Fibroblast of lung (primary cell): ENCODE data around the gene CDKAL1.

Source experiments
- EZH2 ChIP-seq: IDR thresholded peaks from 2 replicates; pipeline ENCODE4 v1.5.1; 2012; ENCODE audit warnings: low read length, control low read depth, mild to moderate bottlenecking; ENCODE audit errors: missing control alignments
- TF ChIP-seq, protein P1 (sequence below), 2 donors: IDR thresholded peaks in 1 of 2; conservative IDR thresholded peaks in 1 of 2; 1 replicate in 1 of 2; 2 replicates in 1 of 2; pipeline ENCODE4 v1.5.1; 2011 to 2012; ENCODE audit warnings: low read length in 2 of 2, control low read depth in 1 of 2, inconsistent platforms in 1 of 2, low read depth in 1 of 2, mild to moderate bottlenecking in 1 of 2

- TF ChIP-seq, protein P1, sequence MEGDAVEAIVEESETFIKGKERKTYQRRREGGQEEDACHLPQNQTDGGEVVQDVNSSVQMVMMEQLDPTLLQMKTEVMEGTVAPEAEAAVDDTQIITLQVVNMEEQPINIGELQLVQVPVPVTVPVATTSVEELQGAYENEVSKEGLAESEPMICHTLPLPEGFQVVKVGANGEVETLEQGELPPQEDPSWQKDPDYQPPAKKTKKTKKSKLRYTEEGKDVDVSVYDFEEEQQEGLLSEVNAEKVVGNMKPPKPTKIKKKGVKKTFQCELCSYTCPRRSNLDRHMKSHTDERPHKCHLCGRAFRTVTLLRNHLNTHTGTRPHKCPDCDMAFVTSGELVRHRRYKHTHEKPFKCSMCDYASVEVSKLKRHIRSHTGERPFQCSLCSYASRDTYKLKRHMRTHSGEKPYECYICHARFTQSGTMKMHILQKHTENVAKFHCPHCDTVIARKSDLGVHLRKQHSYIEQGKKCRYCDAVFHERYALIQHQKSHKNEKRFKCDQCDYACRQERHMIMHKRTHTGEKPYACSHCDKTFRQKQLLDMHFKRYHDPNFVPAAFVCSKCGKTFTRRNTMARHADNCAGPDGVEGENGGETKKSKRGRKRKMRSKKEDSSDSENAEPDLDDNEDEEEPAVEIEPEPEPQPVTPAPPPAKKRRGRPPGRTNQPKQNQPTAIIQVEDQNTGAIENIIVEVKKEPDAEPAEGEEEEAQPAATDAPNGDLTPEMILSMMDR (conservative IDR thresholded peaks at IDR 0.05 in 1 of 2, IDR thresholded peaks at IDR 0.05 in 1 of 2; ENCODE audit: low read depth in 1 of 2, low read length in 2 of 2): no peak
- TF ChIP-seq EZH2: no peak
Measured at GRCh38 chr6:20692023-20692422, 157.8 kb downstream of the CDKAL1 start.
